Daoy (cell line): Measurements from ENCODE around the gene KRT2. TPM values are rescaled to one million over a fixed set of nuclear protein-coding genes. Genes with fewer than 3 reads are reported as not detected.

ENCODE experiments used
- DNase-seq: peaks from one replicate; pipeline ENCODE4 v3.0.0-alpha.2; 2015; ENCODE audit warnings: low read depth
- total RNA-seq: library from RNA; depleted of rRNA; stranded (reverse); fragments of >200 nt; shearing (Covaris generic); gene quantifications from 2 replicates; pipeline ENCODE4 v1.2.3, GENCODE V29; 2014; rRNA removed

Gene KRT2
- 0.03 and 0.40 TPM in 2 replicates for total RNA-seq

- no peak for DNase-seq
These were observed at the start of gene KRT2 for GRCh38 chr12:52651726-52652261. TSS of gene KRT2 (minus strand) at chr12:52652211. CDS start at chr12:52652142, 69 bp downstream.

GRCh38 chr12:52701281-52701680, 49.3 kb upstream of the KRT2 start:
- no peak for DNase-seq

- no peak for DNase-seq
These were observed 47.9 kb upstream of the KRT2 start for GRCh38 chr12:52699960-52700359.

- no peak for DNase-seq
These were observed 47.4 kb upstream of the KRT2 start for GRCh38 chr12:52699373-52699772.

- no peak for DNase-seq
These were observed 46.8 kb upstream of the KRT2 start for GRCh38 chr12:52698651-52699340.

- DNase-seq, result no peak
These were observed 45.1 kb upstream of the KRT2 start for GRCh38 chr12:52697058-52697582.

- no peak for DNase-seq
These were observed 44.6 kb upstream of the KRT2 start for GRCh38 chr12:52696588-52696987.

GRCh38 chr12:52695039-52695438, 43.0 kb upstream of the KRT2 start:
- no peak for DNase-seq

- DNase-seq, result no peak
These were observed 42.1 kb upstream of the KRT2 start for GRCh38 chr12:52694151-52694550.

- DNase-seq, result no peak
These were observed 41.2 kb upstream of the KRT2 start for GRCh38 chr12:52693261-52693660.

GRCh38 chr12:52692254-52692653, 40.2 kb upstream of the KRT2 start:
- peak; percentile 44 for DNase-seq

- no peak for DNase-seq
These were observed 39.8 kb upstream of the KRT2 start for GRCh38 chr12:52691841-52692150.

- peak; percentile 41 for DNase-seq
These were observed 39.2 kb upstream of the KRT2 start for GRCh38 chr12:52691076-52691840.

GRCh38 chr12:52690351-52691075, 38.5 kb upstream of the KRT2 start:
- no peak for DNase-seq

GRCh38 chr12:52689936-52690335, 37.9 kb upstream of the KRT2 start:
- DNase-seq, result no peak

GRCh38 chr12:52689239-52689638, 37.2 kb upstream of the KRT2 start:
- DNase-seq, result no peak

- no peak for DNase-seq
These were observed 36.5 kb upstream of the KRT2 start for GRCh38 chr12:52688481-52688880.

- peak; percentile 26 for DNase-seq
These were observed 35.7 kb upstream of the KRT2 start for GRCh38 chr12:52687497-52688385.

- no peak for DNase-seq
These were observed 34.9 kb upstream of the KRT2 start for GRCh38 chr12:52686756-52687487.

GRCh38 chr12:52686063-52686462, 34.1 kb upstream of the KRT2 start:
- DNase-seq, result no peak
